Measurements from ENCODE around the gene MYO3B. TPM values are rescaled to one million over a fixed set of nuclear protein-coding genes. Genes with fewer than 3 reads are reported as not detected.

The MYO3B gene
- total RNA-seq, 1 experiment from 2014 or later = not detected

DNA sequence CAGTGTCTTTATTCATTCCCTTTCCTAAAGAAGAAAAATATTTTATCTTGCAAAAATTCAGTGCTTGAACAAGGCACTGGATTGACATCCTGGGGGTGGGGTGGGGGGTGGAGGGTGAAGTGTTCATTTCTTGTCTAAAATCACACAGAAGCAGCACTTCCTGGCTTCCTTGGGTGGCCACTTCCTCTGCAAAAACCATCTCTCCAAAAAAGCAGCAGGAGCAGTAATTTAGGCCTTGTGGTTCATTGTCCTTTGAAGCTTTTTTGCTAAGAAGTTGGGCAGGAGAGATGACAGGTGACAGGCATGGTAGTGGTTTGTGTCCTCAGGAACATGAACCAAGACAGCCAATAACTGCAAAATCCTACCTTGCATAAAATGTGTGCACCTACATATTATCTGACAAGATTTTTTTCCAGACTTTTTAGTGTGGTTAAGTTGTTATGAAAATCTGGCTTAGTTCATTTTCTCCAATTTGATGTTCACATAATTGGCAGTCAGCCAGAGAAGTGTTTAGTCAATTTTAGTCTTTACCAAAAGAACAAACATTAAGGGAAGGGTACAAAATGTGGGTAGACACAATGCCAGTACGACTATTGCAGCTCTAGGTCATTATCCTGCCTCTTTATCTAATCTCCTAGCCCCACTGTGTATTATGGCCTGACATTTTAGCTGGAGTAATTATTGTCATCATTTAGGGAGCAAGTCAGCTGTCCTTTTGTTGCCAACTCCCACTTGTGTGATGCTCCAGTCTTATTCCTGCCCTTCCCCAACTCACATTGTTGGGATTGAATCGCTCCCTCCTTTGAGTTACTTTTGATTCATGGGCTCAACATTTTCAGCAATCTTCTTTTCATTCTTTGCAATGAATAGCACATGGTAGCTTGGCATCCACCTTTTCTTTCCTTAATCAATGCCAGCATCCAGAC is 177.2 kb downstream of the MYO3B start:
- POLR2A ChIA-PET = interaction anchor here (0.7 kb wide), 1 partner anchor 10 kb away, joined by 3 read pairs; no protein-coding TSS in a partner anchor
- Mint-ChIP-seq H3K4me1 (ENCODE audit: insufficient read depth, unreplicated experiment) (no peaks in the 10 kb centered on the region), H3K36me3 (ENCODE audit: insufficient read depth, unreplicated experiment) (no peaks in the 10 kb centered on the region), H3K4me3 (ENCODE audit: unreplicated experiment) (no peak overlapping the region), H3K27ac (ENCODE audit: low read depth, unreplicated experiment) (no peak overlapping the region), H3K27me3 (ENCODE audit: insufficient read depth, unreplicated experiment) (peaks cover 18% of the 10 kb centered on the region), H3K9me3 (ENCODE audit: unreplicated experiment) (no peaks in the 10 kb centered on the region)
- intact Hi-C loops (cut with micrococcal nuclease) = no loop called here
- CTCF ChIA-PET = interaction anchor here (0.6 to 1.9 kb wide), 3 partner anchors 226 to 458 kb away, joined by 3 to 4 read pairs (median 3); no protein-coding TSS in a partner anchor
- DNase-seq (ENCODE audit: unreplicated experiment) = no peak
- BruUV-seq (replicated peaks) = no TSS peak
- no peak for TF ChIP-seq CTCF (IDR thresholded peaks at IDR 0.05; ENCODE audit: unreplicated experiment)

DNA sequence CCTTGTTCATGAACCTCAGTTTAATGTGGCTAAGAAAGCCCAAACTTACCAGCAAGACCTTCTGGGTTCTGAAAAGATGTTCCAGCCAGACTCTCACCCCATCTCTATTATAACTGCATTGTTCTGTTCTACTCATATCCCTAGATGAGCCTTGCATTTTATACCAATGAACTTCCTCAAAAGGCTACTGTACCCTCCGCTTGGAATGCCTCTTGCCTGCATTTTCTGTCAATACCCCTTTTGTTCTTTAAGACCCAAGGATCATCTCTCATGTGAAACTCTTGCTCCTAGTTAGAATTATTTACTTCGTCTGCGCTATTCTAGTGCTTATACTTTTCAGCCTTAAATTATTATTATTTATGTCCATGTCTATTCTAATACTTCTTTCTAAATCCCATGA is 181.5 kb downstream of the MYO3B start:
- no peak for TF ChIP-seq CTCF (IDR thresholded peaks at IDR 0.05; ENCODE audit: unreplicated experiment)
- CTCF ChIA-PET = interaction anchor here (0.7 to 4.4 kb wide), 8 partner anchors 11 to 728 kb away, joined by 3 to 31 read pairs (median 5); no protein-coding TSS in a partner anchor
- H3K36me3 Mint-ChIP-seq (ENCODE audit: insufficient read depth, unreplicated experiment) = no peaks in the 10 kb centered on the region
- no peak overlapping the region for H3K4me3 Mint-ChIP-seq (ENCODE audit: unreplicated experiment)
- intact Hi-C loops (cut with micrococcal nuclease) = no loop called here
- no peaks in the 10 kb centered on the region for H3K9me3 Mint-ChIP-seq (ENCODE audit: unreplicated experiment)
- H3K4me1 Mint-ChIP-seq (ENCODE audit: insufficient read depth, unreplicated experiment) = peaks cover 7% of the 10 kb centered on the region
- H3K27me3 Mint-ChIP-seq (ENCODE audit: insufficient read depth, unreplicated experiment) = peaks cover 39% of the 10 kb centered on the region
- POLR2A ChIA-PET = no interaction called here
- BruUV-seq (replicated peaks) = no TSS peak
- H3K27ac Mint-ChIP-seq (ENCODE audit: low read depth, unreplicated experiment) = no peak overlapping the region
- no peak for DNase-seq (ENCODE audit: unreplicated experiment)

DNA sequence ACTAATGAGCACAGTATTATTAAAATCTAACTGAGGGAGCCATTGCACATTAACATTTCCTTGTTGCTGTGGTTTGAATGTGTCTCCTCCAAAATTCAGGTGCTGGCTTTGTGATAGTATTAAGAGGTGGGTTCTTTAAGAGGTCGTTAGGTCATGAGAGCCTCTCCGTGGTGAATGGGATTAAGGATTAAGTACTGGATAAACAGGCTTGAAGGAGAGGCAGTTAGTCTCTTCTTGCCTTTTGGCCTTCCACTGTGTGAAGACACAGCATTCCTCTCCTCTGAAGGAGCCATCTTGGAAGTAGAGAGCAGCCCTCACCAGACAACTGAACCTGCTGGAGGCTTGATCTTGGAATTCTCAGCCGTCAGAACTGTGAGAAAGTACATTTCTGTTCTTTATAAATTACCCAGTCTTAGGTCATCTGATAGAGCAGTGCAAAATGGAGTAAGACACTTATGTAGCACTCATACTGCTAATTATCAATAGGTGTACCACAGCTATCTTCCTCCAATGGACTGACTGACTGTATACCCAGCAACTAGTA is 182.7 kb downstream of the MYO3B start:
- H3K4me3 Mint-ChIP-seq (ENCODE audit: unreplicated experiment) = no peak overlapping the region
- no peak overlapping the region for H3K27ac Mint-ChIP-seq (ENCODE audit: low read depth, unreplicated experiment)
- no peak for DNase-seq (ENCODE audit: unreplicated experiment)
- no peaks in the 10 kb centered on the region for H3K36me3 Mint-ChIP-seq (ENCODE audit: insufficient read depth, unreplicated experiment)
- BruUV-seq (replicated peaks) = no TSS peak
- intact Hi-C loops (cut with micrococcal nuclease) = loop anchor here (2.0 to 5.0 kb wide), 4 partner anchors 38 to 457 kb away; partner anchors contain the start of gene GAD1
- ChIA-PET CTCF (interaction anchor here (0.5 to 8.4 kb wide), 29 partner anchors 10 to 952 kb away, joined by 3 to 99 read pairs (median 4); partner anchors contain the start of gene GAD1), POLR2A (interaction anchor here (0.7 to 1.5 kb wide), 4 partner anchors 8 to 512 kb away, joined by 3 read pairs; no protein-coding TSS in a partner anchor)
- H3K4me1 Mint-ChIP-seq (ENCODE audit: insufficient read depth, unreplicated experiment) = peaks cover 7% of the 10 kb centered on the region
- no peak for TF ChIP-seq CTCF (IDR thresholded peaks at IDR 0.05; ENCODE audit: unreplicated experiment)
- peaks cover 51% of the 10 kb centered on the region for H3K27me3 Mint-ChIP-seq (ENCODE audit: insufficient read depth, unreplicated experiment)
- no peaks in the 10 kb centered on the region for H3K9me3 Mint-ChIP-seq (ENCODE audit: unreplicated experiment)
